HL-60 (cell line): Measurements from ENCODE around the gene NKX6-1.

Source experiments
- DNase-seq, 2 experiments: peaks; one replicate each; pipeline ENCODE4 v3.0.0-alpha.2; 2010 to 2020; ENCODE audit warnings: low read depth in 1 of 2, low spot score in 1 of 2
- H3K27ac ChIP-seq: fragments of 250-450 bp; sonication (Bioruptor Pico); replicated peaks from 2 replicates; pipeline ENCODE4 v1.5.1; 2020; ENCODE audit warnings: mild to moderate bottlenecking, moderate library complexity
- H3K27me3 ChIP-seq: fragments of 250-450 bp; sonication (Bioruptor Pico); 2 replicates; pipeline ENCODE4 v1.5.1; 2021; ENCODE audit warnings: mild to moderate bottlenecking, moderate library complexity; ENCODE audit not compliant: insufficient read depth, poor library complexity, severe bottlenecking
- H3K4me3 ChIP-seq: replicated peaks from 2 replicates; pipeline ENCODE4 v1.5.1; 2011; ENCODE audit warnings: mild to moderate bottlenecking, control low read depth, low read length; ENCODE audit not compliant: insufficient read depth
- CTCF ChIP-seq: IDR thresholded peaks from one replicate; pipeline ENCODE4 v1.5.1; 2011; ENCODE audit warnings: low read length, control low read depth, inconsistent platforms; ENCODE audit not compliant: insufficient read depth
- GABPA ChIP-seq: IDR thresholded peaks from 2 replicates; pipeline ENCODE4 v1.6.1; 2012; ENCODE audit warnings: low read depth
- POLR2AphosphoS5 ChIP-seq: IDR thresholded peaks from 2 replicates; pipeline ENCODE4 v1.6.1; 2012; ENCODE audit warnings: low read depth
- REST ChIP-seq: IDR thresholded peaks from 2 replicates; pipeline ENCODE4 v1.6.1; 2012; ENCODE audit warnings: low read depth; ENCODE audit not compliant: insufficient replicate concordance
- SPI1 ChIP-seq: IDR thresholded peaks from 2 replicates; pipeline ENCODE4 v1.6.1; 2012; ENCODE audit warnings: low read depth, mild to moderate bottlenecking, borderline replicate concordance

NKX6-1 gene

GRCh38 chr4:84504821-84505220 is 5.7 kb upstream of the NKX6-1 start:
- no peak for TF ChIP-seq REST
- no peak for TF ChIP-seq POLR2AphosphoS5
- no peak for TF ChIP-seq GABPA
- no peak for TF ChIP-seq SPI1
- TF ChIP-seq CTCF, result no peak
- no peak for DNase-seq
- H3K4me3 ChIP-seq, result no peak overlapping the region
- peaks cover 57% of the 10 kb centered on the region for H3K27me3 ChIP-seq
- no peak overlapping the region for H3K27ac ChIP-seq

- Histone ChIP-seq H3K27ac (no peak overlapping the region), H3K27me3 (peaks cover 65% of the 10 kb centered on the region), H3K4me3 (no peak overlapping the region)
- DNase-seq, result peak in 1 of 2 experiments; percentile 49
- TF ChIP-seq SPI1, result no peak
- TF ChIP-seq CTCF, result peak; percentile 45
- TF ChIP-seq GABPA, result no peak
Measured at GRCh38 chr4:84503495-84504437, 4.7 kb upstream of the NKX6-1 start.

GRCh38 chr4:84502955-84503373 is 3.9 kb upstream of the NKX6-1 start:
- H3K4me3 ChIP-seq, result no peak overlapping the region
- H3K27ac ChIP-seq, result no peak overlapping the region
- peaks cover 68% of the 10 kb centered on the region for H3K27me3 ChIP-seq
- DNase-seq, result no peak
- TF ChIP-seq SPI1, result no peak

GRCh38 chr4:84502333-84502954 is 3.4 kb upstream of the NKX6-1 start:
- peaks cover 68% of the 10 kb centered on the region for H3K27me3 ChIP-seq
- no peak for DNase-seq
- H3K4me3 ChIP-seq, result no peak overlapping the region
- TF ChIP-seq GABPA (no peak), REST (no peak), CTCF (no peak), POLR2AphosphoS5 (no peak), SPI1 (no peak)
- no peak overlapping the region for H3K27ac ChIP-seq
